H1 (cell line): Measurements from ENCODE around the gene ASTN2. TPM values are rescaled to one million over a fixed set of nuclear protein-coding genes. Genes with fewer than 3 reads are reported as not detected.

ENCODE experiments used
- polyA plus RNA-seq, 7 experiments: library from polyadenylated mRNA; depleted of rRNA in 3 of 7; stranded (reverse) in 5 of 7; unstranded in 2 of 7; fragments of >200 nt in 5 of 7; fragments of 200-250 nt in 2 of 7; gene quantifications; 1 replicate in 5 of 7; 2 replicates in 1 of 7; 4 replicates in 1 of 7; pipeline versions ENCODE4 v1.2.1 to v1.2.3, GENCODE V29; 2011 to 2013; ENCODE audit warnings: missing spikeins in 2 of 7, mixed read lengths in 2 of 7
- small RNA-seq: library from polyadenylated mRNA; stranded (forward); fragments of <200 nt; extraction: miRNeasy Mini kit (QIAGEN cat#:217004); gene quantifications from one replicate; pipeline ENCODE3, GENCODE V24; 2013; ENCODE audit not compliant: insufficient read depth
- total RNA-seq: library from RNA; stranded (reverse); fragmentation: NEBNext Ultra II Directional; extraction: Animal tissue kit (Norgen Biotek cat#: 25700); gene quantifications from 2 replicates; pipeline ENCODE4 v1.2.1, GENCODE V29; 2021

Gene ASTN2
- total and polyA plus RNA-seq, 2 of the 8 experiments (the other 6 are each of a cell fraction or from before 2014, with no cell fraction given), result 8.2 to 13.7 TPM

Small RNAs within 50 kb of the gene (small RNA-seq; reads per million reads assigned to genes)
- gene SNORA70C, result not detected
